GM10266 (cell line): ENCODE results near the gene RBM33.

Experiments
- DNase-seq: peaks from one replicate; pipeline ENCODE4 v3.0.0; 2012; ENCODE audit errors: extremely low spot score
- TF ChIP-seq, protein P1 (sequence below): IDR thresholded peaks from 2 replicates; pipeline ENCODE4 v1.5.1; 2012; ENCODE audit warnings: mild to moderate bottlenecking, low read depth; ENCODE audit not compliant: control insufficient read depth, insufficient read depth; ENCODE audit errors: missing control alignments

Gene RBM33

DNA sequence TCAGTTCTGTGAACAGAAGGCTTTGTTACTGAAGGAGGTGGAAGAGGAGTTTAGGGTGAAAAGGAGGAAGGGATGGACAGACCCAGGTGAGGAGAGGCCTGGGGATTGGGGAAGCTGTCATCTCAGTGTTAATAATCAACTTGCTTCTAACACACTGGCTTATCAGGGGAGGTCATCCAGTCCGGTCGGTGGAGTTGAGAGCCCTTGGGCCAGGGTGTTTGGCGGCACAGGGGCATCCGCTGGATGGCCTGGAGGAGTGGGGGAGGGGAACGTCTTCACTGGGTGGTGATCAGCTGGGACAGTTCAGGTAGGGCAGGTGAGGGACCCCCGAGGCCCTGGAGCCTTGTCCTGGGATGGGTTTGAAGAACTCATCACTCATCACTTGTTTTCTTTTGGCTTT, 133.9 kb downstream of the RBM33 start:
- no peak for DNase-seq
- TF ChIP-seq, protein P1, sequence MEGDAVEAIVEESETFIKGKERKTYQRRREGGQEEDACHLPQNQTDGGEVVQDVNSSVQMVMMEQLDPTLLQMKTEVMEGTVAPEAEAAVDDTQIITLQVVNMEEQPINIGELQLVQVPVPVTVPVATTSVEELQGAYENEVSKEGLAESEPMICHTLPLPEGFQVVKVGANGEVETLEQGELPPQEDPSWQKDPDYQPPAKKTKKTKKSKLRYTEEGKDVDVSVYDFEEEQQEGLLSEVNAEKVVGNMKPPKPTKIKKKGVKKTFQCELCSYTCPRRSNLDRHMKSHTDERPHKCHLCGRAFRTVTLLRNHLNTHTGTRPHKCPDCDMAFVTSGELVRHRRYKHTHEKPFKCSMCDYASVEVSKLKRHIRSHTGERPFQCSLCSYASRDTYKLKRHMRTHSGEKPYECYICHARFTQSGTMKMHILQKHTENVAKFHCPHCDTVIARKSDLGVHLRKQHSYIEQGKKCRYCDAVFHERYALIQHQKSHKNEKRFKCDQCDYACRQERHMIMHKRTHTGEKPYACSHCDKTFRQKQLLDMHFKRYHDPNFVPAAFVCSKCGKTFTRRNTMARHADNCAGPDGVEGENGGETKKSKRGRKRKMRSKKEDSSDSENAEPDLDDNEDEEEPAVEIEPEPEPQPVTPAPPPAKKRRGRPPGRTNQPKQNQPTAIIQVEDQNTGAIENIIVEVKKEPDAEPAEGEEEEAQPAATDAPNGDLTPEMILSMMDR = no peak

DNA sequence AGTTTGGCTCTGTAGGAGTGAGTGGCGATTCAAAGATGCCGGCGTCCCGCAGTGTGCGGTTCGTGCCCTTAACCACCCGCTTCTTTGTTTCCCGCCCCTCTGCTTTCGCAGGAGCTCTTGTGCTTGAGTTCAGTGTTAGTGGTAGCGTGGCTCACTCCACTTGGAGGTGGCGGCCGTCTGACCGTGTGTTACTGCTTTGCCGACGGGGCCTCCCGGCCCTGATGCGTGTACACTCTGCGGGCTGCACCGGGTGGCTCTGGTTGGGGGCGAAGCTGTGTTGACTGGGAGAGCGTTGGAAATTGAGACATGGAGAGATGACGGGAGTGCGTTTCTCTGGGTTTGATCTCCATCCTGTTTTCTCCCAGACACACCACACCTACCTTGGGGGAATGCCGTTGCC, 136.4 kb downstream of the RBM33 start:
- TF ChIP-seq, protein P1 = no peak
- no peak for DNase-seq

DNA sequence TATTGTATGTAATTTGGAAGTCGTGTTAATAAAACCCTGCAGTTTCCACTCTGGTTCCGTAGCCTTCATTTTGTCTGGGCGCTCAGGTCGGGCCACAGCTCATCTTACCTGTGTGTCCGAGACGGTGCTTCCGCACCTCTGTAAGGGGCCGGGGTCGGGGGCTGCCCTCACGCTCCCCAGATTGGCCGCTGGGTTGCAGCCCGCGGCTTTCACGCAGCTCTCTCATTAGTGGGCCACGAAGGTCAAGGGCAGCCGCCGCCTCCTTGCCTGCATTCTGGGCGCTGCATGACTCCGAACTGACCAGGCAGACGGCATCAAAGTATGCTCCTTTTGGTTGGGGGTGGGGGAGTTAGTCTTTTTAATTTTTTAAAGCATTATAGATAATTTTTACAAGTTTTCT, 137.0 kb downstream of the RBM33 start:
- TF ChIP-seq, protein P1 = no peak
- no peak for DNase-seq

DNA sequence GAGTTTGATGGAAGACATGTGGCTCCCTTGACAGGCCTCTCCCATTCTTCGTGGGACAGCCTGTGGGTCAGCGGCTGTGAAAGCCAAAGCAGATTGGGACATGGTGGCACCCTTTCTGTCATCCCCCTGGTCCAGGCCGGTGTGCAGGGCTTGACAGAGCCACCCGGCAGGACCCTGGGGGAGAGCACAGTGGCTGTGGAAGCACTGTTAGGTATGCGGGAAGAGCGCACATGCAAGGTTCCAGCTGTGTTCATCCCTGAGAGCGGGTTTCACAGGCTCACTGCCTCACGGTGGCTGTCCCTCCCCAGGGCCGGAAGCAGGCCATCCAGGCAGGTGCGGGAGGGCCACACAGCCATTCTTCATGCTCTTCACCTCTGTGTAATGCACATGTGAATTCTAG, 138.0 kb downstream of the RBM33 start:
- TF ChIP-seq, protein P1 = no peak
- no peak for DNase-seq

DNA sequence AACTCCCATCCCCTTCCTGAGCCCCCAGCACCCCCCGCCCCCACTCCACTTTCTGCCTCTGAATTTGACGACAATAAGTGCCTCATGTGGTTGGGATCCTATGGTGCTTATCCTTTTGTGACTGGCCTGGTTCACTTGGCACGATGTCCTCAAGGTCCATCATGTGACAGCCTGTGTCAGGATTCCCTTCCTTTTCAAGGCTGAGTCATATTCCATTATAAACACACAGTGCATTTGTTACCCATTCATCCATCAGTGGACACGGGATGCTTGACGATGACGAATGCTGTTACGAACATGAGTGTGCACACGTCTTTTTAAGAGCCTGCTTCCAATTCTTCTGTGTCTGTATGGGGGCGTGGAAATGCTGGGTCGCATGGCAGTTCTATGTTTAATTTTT, 141.1 kb downstream of the RBM33 start:
- no peak for DNase-seq
- TF ChIP-seq, protein P1 = no peak

DNA sequence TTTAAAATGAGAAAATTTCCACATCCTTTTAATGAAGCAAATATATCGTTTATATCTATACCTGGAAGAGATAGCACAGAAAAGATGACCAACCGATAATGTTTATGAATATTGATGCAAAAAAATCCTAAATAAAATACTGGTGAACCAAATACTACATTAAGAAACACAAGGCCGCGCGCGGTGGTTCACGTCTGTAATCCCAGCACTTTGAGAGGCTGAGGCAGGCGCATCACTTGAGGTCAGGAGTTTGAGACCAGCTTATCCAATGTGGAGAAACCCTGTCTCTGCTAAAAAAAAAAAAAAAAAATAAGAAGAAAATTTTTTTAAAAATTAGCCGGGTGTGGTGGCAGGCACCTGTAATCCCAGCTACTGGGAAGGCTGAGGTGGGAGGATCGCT, 142.0 kb downstream of the RBM33 start:
- TF ChIP-seq, protein P1 = no peak
- no peak for DNase-seq

DNA sequence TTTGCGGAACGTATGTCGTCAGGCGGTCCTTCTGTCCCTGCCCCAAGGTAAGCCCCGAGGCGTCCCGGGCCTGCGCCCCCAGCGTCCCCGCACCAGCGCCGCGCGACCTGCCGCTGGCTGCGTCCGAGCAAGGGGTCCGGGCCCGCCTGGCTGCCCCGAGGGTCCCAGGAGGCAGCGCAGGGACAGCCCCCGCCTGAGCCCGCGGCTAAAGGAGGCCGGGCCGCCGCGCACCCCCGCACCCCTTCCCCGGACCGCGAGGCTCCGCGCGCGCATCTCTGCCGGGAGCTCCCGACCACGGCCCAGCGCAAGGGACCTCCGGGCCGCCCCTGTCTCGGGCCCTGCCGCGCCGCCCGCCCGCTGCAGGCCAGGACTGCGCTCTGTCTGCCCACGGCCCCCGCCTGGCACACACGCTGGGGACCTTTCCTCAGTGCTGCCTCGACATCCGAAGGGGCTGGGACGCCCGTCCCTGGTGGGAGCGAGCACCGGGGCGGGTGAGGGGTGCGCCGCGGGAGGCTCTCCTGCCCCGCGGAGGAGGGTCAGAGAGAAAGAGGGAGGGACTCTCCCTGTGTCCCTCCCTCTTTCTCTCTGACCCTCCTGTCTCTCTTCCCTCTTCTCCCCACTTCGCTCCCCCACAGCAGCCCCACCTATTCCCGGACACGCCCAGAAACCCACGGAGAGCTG, 142.8 kb downstream of the RBM33 start:
- TF ChIP-seq, protein P1 = no peak
- DNase-seq = peak; percentile 37
